ENCODE data around the gene NISCH.

DNA sequence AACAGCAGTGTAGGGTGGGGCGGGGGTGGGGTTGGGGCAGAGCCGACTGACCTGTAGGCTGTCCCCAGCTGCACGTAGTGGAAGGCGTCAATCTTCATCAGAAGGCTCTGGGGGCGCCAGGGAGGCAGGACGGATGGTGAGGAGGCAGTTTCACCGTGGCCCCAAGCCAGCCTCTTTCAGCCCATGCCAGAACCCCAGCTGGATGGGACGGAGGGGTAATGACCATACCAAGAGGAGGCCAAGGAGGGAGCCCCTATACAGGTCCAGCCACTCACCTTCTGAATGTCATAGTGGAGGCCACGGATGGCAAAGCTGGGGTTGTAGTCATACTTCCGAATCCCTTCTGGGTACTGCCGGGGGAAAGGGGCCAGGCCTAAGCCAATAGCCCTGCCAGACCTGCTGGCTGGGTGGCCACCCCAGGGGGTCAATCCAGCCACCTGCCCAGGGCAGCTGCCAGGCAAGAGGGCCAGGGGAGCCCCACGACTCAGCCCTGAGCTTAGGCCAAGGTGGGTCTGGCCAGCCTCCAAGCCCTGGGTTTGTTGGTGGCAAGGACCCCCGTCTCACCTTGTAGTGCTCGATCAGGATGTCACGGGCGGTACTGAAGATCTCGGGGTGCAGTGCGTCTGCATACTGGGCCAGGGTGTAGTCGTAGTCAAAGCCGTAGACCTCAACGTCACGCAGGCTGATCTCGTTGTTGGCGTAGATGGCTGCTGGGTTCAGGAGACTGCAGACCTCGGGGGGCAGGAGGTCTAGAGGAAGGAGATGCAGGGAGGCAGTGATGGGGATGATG lies 73.4 kb downstream of the NISCH start:
- no peak for TF ChIP-seq CTCF (IDR thresholded peaks at IDR 0.05)
- no peak for TF ChIP-seq JAZF1 (CRISPR knock-in tag; IDR thresholded peaks at IDR 0.05)
- TF ChIP-seq, protein P1, sequence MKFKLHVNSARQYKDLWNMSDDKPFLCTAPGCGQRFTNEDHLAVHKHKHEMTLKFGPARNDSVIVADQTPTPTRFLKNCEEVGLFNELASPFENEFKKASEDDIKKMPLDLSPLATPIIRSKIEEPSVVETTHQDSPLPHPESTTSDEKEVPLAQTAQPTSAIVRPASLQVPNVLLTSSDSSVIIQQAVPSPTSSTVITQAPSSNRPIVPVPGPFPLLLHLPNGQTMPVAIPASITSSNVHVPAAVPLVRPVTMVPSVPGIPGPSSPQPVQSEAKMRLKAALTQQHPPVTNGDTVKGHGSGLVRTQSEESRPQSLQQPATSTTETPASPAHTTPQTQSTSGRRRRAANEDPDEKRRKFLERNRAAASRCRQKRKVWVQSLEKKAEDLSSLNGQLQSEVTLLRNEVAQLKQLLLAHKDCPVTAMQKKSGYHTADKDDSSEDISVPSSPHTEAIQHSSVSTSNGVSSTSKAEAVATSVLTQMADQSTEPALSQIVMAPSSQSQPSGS (CRISPR knock-in tag; IDR thresholded peaks at IDR 0.05; ENCODE audit: borderline replicate concordance, low read depth): no peak
- TF ChIP-seq FOXK1 (CRISPR knock-in tag; IDR thresholded peaks at IDR 0.05): no peak
- TF ChIP-seq, protein P2, sequence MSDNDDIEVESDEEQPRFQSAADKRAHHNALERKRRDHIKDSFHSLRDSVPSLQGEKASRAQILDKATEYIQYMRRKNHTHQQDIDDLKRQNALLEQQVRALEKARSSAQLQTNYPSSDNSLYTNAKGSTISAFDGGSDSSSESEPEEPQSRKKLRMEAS (CRISPR knock-in tag; IDR thresholded peaks at IDR 0.05): no peak
- no peak for TF ChIP-seq KAT7 (CRISPR knock-in tag; IDR thresholded peaks at IDR 0.05; ENCODE audit: borderline replicate concordance)
- no peak for TF ChIP-seq AR (CRISPR knock-in tag; IDR thresholded peaks at IDR 0.05)
- TF ChIP-seq ZBTB43 (CRISPR knock-in tag; IDR thresholded peaks at IDR 0.05): no peak
